Measurements from ENCODE around the gene SLCO3A1.

DNA sequence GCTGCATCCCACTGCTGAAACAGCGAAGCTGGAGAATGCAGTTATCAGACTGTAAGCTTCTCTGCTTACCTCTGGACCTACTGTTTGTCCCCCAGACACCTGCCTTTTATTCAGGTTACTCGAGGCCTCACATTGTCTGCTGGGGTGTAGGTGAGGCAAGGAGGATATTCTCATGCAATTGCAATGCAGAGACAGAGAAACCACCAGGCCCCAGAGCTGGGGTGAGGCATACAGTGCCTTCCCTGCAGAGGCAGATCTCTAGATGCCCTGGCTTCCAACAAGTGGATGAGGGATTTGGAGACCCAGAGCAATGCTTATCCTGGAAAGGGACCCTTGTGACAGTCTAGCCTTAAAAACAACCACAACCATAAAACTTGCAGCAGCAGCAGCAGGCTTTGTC is 276.7 kb downstream of the SLCO3A1 start:
- TF ChIP-seq, protein P1, sequence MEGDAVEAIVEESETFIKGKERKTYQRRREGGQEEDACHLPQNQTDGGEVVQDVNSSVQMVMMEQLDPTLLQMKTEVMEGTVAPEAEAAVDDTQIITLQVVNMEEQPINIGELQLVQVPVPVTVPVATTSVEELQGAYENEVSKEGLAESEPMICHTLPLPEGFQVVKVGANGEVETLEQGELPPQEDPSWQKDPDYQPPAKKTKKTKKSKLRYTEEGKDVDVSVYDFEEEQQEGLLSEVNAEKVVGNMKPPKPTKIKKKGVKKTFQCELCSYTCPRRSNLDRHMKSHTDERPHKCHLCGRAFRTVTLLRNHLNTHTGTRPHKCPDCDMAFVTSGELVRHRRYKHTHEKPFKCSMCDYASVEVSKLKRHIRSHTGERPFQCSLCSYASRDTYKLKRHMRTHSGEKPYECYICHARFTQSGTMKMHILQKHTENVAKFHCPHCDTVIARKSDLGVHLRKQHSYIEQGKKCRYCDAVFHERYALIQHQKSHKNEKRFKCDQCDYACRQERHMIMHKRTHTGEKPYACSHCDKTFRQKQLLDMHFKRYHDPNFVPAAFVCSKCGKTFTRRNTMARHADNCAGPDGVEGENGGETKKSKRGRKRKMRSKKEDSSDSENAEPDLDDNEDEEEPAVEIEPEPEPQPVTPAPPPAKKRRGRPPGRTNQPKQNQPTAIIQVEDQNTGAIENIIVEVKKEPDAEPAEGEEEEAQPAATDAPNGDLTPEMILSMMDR (IDR thresholded peaks at IDR 0.05), result no peak
- TF ChIP-seq POLR2A (IDR thresholded peaks at IDR 0.05), result no peak
